ENCODE data around the gene ASCC2. TPM values are rescaled to one million over a fixed set of nuclear protein-coding genes. Genes with fewer than 3 reads are reported as not detected.

ASCC2 gene
- total RNA-seq, 2 donors from 2014 or later: 44.2 to 45.5 TPM

- H3K9me3 ChIP-seq (ENCODE audit: control insufficient read depth, low read length): no peaks in the 10 kb centered on the region
- no peaks in the 10 kb centered on the region for H3K9me3 Mint-ChIP-seq
- no peak overlapping the region for H3K9ac ChIP-seq (ENCODE audit: extremely low read depth, low read length, poor library complexity, severe bottlenecking)
- no peaks in the 10 kb centered on the region for H3K27me3 Mint-ChIP-seq (ENCODE audit: insufficient read depth)
- no peaks in the 10 kb centered on the region for H3K4me1 ChIP-seq (ENCODE audit: control insufficient read depth, insufficient read depth, low read length)
- peaks cover 33% of the 10 kb centered on the region for H3K36me3 Mint-ChIP-seq (ENCODE audit: low read depth)
- DNase-seq: no peak
- H3K27ac ChIP-seq (ENCODE audit: low read depth, low read length): no peak overlapping the region
- peaks cover 42% of the 10 kb centered on the region for H3K36me3 ChIP-seq (ENCODE audit: control insufficient read depth, insufficient read depth, low read length)
- H3K4me3 ChIP-seq (ENCODE audit: low read length): no peak overlapping the region
- H3K27me3 ChIP-seq (ENCODE audit: control insufficient read depth, insufficient read depth, low read length, poor library complexity, severe bottlenecking): no peaks in the 10 kb centered on the region
- H3K27ac Mint-ChIP-seq: no peak overlapping the region
- 83 to 91% methylated on average over 1 to 5 of the region's 5 CpGs for WGBS, 2 experiments (ENCODE audit: insufficient coverage in 1 of 2, insufficient read length in 1 of 2)
- H3K4me1 Mint-ChIP-seq: peaks cover 6% of the 10 kb centered on the region
- TF ChIP-seq CTCF (conservative IDR thresholded peaks at IDR 0.05): no peak
- no peak overlapping the region for H3K4me3 Mint-ChIP-seq
Measured at GRCh38 chr22:29790061-29790460, 48.0 kb downstream of the ASCC2 start.

GRCh38 chr22:29788339-29789279, 49.5 kb downstream of the ASCC2 start:
- Mint-ChIP-seq H3K36me3 (ENCODE audit: low read depth) (peaks cover 30% of the 10 kb centered on the region), H3K4me3 (no peak overlapping the region), H3K9me3 (no peaks in the 10 kb centered on the region), H3K4me1 (peaks cover 12% of the 10 kb centered on the region), H3K27me3 (ENCODE audit: insufficient read depth) (no peaks in the 10 kb centered on the region), H3K27ac (no peak overlapping the region)
- TF ChIP-seq CTCF (conservative IDR thresholded peaks at IDR 0.05): no peak
- Histone ChIP-seq H3K27me3 (ENCODE audit: control insufficient read depth, insufficient read depth, low read length, poor library complexity, severe bottlenecking) (no peaks in the 10 kb centered on the region), H3K9ac (ENCODE audit: extremely low read depth, low read length, poor library complexity, severe bottlenecking) (no peak overlapping the region), H3K4me3 (ENCODE audit: low read length) (no peak overlapping the region), H3K4me1 (ENCODE audit: control insufficient read depth, insufficient read depth, low read length) (no peaks in the 10 kb centered on the region), H3K36me3 (ENCODE audit: control insufficient read depth, insufficient read depth, low read length) (peaks cover 35% of the 10 kb centered on the region), H3K27ac (ENCODE audit: low read depth, low read length) (no peak overlapping the region), H3K9me3 (ENCODE audit: control insufficient read depth, low read length) (no peaks in the 10 kb centered on the region)
- no peak for DNase-seq
- 93 to 95% methylated on average over 16 to 27 of the region's 27 CpGs for WGBS, 2 experiments (ENCODE audit: insufficient coverage in 1 of 2, insufficient read length in 1 of 2)

GRCh38 chr22:29787371-29787980, 50.6 kb downstream of the ASCC2 start:
- WGBS, 2 experiments (ENCODE audit: insufficient coverage in 1 of 2, insufficient read length in 1 of 2): 85 to 95% methylated on average over 7 to 9 of the region's 9 CpGs
- Histone ChIP-seq H3K36me3 (ENCODE audit: control insufficient read depth, insufficient read depth, low read length) (peaks cover 26% of the 10 kb centered on the region), H3K9me3 (ENCODE audit: control insufficient read depth, low read length) (no peaks in the 10 kb centered on the region), H3K4me1 (ENCODE audit: control insufficient read depth, insufficient read depth, low read length) (peaks cover 1% of the 10 kb centered on the region), H3K4me3 (ENCODE audit: low read length) (no peak overlapping the region), H3K27ac (ENCODE audit: low read depth, low read length) (peak overlapping the region; percentile 49), H3K9ac (ENCODE audit: extremely low read depth, low read length, poor library complexity, severe bottlenecking) (no peak overlapping the region), H3K27me3 (ENCODE audit: control insufficient read depth, insufficient read depth, low read length, poor library complexity, severe bottlenecking) (no peaks in the 10 kb centered on the region)
- Mint-ChIP-seq H3K27ac (no peak overlapping the region), H3K4me1 (peaks cover 17% of the 10 kb centered on the region), H3K9me3 (no peaks in the 10 kb centered on the region), H3K4me3 (no peak overlapping the region), H3K27me3 (ENCODE audit: insufficient read depth) (no peaks in the 10 kb centered on the region), H3K36me3 (ENCODE audit: low read depth) (peaks cover 27% of the 10 kb centered on the region)
- no peak for DNase-seq
- no peak for TF ChIP-seq CTCF (conservative IDR thresholded peaks at IDR 0.05)
